RWPE1 (cell line): ENCODE measurements around the gene CATSPERB.

Source experiments
- CTCF ChIA-PET: fragments of 350-600 bp; sonication (Branson Sonifier 250); formaldehyde crosslinking; extraction: SDS; loops from one replicate; lab custom pipeline; 2021; lab: Yijun Ruan, JAX
- POLR2A ChIA-PET: fragments of 400-600 bp; formaldehyde crosslinking; extraction: SDS; loops from one replicate; lab custom pipeline; 2020; ENCODE audit warnings: antibody characterized with exemption; ENCODE audit not compliant: low non-redundant PET; lab: Yijun Ruan, JAX
- DNase-seq: peaks from one replicate; pipeline ENCODE4 v3.0.0; 2012; ENCODE audit warnings: low spot score
- H3K27ac ChIP-seq: fragments of 450-650 bp; 2 replicates; pipeline ENCODE4 v1.5.1; 2017
- TF ChIP-seq, protein P1 (sequence below): fragments of 450-650 bp; conservative IDR thresholded peaks from 2 replicates; pipeline ENCODE4 v1.5.1; 2017; ENCODE audit warnings: low read depth, mild to moderate bottlenecking

CATSPERB gene

GRCh38 chr14:91755570-91756295 lies 23.8 kb upstream of the CATSPERB start:
- DNase-seq: peak; percentile 55
- TF ChIP-seq, protein P1, sequence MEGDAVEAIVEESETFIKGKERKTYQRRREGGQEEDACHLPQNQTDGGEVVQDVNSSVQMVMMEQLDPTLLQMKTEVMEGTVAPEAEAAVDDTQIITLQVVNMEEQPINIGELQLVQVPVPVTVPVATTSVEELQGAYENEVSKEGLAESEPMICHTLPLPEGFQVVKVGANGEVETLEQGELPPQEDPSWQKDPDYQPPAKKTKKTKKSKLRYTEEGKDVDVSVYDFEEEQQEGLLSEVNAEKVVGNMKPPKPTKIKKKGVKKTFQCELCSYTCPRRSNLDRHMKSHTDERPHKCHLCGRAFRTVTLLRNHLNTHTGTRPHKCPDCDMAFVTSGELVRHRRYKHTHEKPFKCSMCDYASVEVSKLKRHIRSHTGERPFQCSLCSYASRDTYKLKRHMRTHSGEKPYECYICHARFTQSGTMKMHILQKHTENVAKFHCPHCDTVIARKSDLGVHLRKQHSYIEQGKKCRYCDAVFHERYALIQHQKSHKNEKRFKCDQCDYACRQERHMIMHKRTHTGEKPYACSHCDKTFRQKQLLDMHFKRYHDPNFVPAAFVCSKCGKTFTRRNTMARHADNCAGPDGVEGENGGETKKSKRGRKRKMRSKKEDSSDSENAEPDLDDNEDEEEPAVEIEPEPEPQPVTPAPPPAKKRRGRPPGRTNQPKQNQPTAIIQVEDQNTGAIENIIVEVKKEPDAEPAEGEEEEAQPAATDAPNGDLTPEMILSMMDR: no peak
- H3K27ac ChIP-seq: no peak overlapping the region
- ChIA-PET CTCF (no interaction called here), POLR2A (no interaction called here)

DNA sequence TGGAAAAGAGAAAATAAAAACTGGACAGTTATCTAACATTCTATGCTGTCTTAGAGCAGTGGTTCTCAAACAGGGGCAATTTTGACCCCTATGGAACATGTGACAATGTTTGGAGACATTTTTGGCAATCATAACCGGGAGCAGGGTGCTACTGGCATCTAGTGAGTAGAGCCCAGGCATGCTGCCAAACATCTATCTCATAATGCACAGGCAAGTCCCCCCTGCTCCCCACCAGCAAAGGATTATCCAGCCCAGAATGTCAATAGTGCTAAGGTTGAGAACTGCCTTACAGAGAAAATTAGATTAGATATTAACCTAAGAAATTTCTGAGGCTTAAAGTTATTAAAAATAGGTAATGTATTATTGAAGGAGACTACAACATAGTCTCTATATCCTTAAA lies 22.9 kb upstream of the CATSPERB start:
- ChIA-PET CTCF (no interaction called here), POLR2A (no interaction called here)
- H3K27ac ChIP-seq: no peak overlapping the region
- DNase-seq: no peak
- TF ChIP-seq, protein P1: no peak

GRCh38 chr14:91754185-91754584 lies 22.3 kb upstream of the CATSPERB start:
- CTCF ChIA-PET: interaction anchor here (0.6 kb wide), 1 partner anchor 903 kb away, joined by 4 read pairs; no protein-coding TSS in a partner anchor
- DNase-seq: no peak
- POLR2A ChIA-PET: no interaction called here
- H3K27ac ChIP-seq: no peak overlapping the region
- TF ChIP-seq, protein P1: no peak

GRCh38 chr14:91753501-91754128 lies 21.7 kb upstream of the CATSPERB start:
- TF ChIP-seq, protein P1: no peak
- CTCF ChIA-PET: interaction anchor here (0.6 kb wide), 1 partner anchor 903 kb away, joined by 4 read pairs; no protein-coding TSS in a partner anchor
- peak; percentile 12 for DNase-seq
- no peak overlapping the region for H3K27ac ChIP-seq
- POLR2A ChIA-PET: no interaction called here

GRCh38 chr14:91752961-91753360 lies 21.1 kb upstream of the CATSPERB start:
- no peak overlapping the region for H3K27ac ChIP-seq
- ChIA-PET POLR2A (no interaction called here), CTCF (no interaction called here)
- TF ChIP-seq, protein P1: no peak
- no peak for DNase-seq

DNA sequence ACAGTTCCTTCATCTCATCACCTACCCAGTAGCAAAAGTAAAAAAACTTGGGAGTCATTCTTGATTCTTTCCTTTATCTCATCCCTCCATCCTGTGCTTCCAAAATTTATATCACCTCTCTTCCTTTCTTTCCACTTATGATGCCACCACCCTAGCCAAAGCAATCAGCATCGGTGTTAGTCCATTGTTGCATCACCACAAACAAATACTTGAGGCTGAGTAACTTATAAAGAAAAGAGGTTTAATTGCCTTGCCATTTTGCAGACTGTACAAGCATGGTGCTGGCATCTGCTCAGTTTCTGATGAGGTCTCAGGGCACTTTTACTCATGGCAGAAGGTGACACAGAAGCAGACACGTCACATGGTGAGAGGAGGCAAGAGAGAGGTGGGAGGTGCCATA lies 19.8 kb upstream of the CATSPERB start:
- H3K27ac ChIP-seq: no peak overlapping the region
- DNase-seq: no peak
- TF ChIP-seq, protein P1: no peak
- ChIA-PET CTCF (no interaction called here), POLR2A (no interaction called here)
